ENCODE data around the gene RFC4. TPM values are rescaled to one million over a fixed set of nuclear protein-coding genes. Genes with fewer than 3 reads are reported as not detected.

Gene RFC4
- total RNA-seq, 1 experiment from 2014 or later: 59.6 TPM

DNA sequence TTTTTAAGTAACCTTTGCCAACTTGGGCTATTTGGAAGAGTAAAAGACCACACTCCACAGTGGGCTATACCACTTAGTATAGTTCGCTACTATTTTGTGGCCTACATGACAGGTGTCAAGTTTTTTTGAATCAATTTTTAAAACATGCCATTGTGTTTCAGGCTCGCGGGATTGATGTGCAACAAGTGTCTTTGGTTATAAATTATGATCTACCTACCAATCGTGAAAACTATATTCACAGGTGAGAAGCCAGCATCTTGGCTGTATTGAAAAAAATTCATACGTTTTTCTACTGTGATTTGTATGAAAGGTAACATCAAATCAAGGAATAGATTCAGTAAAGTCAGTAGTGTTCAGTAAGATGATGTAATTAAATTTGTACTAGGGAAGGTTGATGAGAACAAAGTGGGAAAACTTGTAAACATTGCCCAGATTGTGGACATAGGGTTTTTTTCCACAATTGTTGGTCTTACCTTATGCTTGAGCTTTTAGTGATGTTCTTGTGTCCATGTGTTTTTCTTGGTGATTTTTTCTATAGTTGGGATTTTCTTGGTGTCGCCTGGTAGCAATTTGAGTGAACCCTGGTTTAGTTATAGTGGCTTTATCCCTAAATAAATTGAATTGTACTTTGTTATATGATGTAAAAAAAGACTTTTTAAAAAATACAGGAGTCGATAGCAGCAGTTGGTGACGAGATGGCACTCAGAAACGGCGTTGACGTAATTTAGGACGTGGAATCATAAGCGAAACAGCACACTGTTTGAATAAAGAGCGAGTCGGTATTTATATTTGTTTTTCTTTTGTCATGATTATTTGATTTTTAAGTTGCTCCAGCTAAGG is 18.4 kb downstream of the RFC4 start:
- DNase-seq (ENCODE audit: low read depth): no peak

GRCh38 chr3:186786922-186787321 is 19.4 kb downstream of the RFC4 start:
- no peak for DNase-seq (ENCODE audit: low read depth)

DNA sequence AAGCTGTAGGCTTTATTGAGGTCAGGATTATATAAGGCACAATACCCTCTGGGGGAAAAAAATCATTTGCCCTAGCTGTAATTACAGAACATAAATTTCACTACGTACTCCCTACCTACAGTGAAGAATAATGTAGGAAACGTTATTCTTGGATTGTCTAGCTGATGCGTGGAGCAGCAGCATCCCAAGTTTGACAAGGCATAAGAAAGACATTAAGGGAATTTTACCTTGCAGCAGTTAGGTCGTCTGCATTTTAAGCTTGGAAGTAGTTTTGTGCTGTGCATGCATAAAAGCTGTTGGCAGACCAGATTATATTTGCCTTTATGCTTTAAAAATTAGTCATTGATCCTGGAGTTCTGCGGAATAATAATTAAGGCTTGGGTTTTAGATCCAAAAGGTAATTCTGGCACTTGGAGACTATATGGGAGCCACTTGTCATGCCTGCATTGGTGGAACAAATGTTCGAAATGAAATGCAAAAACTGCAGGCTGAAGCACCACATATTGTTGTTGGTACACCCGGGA is 20.7 kb downstream of the RFC4 start:
- DNase-seq (ENCODE audit: low read depth): no peak

- DNase-seq (ENCODE audit: low read depth): no peak
These were observed 21.3 kb downstream of the RFC4 start for GRCh38 chr3:186784820-186785494.

GRCh38 chr3:186783731-186784515 is 22.4 kb downstream of the RFC4 start:
- peak; percentile 64 for DNase-seq (ENCODE audit: low read depth)

- peak; percentile 85 for DNase-seq (ENCODE audit: low read depth)
These were observed 23.1 kb downstream of the RFC4 start, which contains the start of gene EIF4A2 for GRCh38 chr3:186783058-186783730. Gene EIF4A2, plus strand, starts transcription at chr3:186783577. Its CDS starts 34 bp downstream, at chr3:186783611.

- no peak for DNase-seq (ENCODE audit: low read depth)
These were observed 23.7 kb downstream of the RFC4 start for GRCh38 chr3:186782542-186783057.

GRCh38 chr3:186779204-186779603 is 27.1 kb downstream of the RFC4 start:
- no peak for DNase-seq (ENCODE audit: low read depth)

- no peak for DNase-seq (ENCODE audit: low read depth)
These were observed 30.3 kb downstream of the RFC4 start for GRCh38 chr3:186775999-186776398.

DNA sequence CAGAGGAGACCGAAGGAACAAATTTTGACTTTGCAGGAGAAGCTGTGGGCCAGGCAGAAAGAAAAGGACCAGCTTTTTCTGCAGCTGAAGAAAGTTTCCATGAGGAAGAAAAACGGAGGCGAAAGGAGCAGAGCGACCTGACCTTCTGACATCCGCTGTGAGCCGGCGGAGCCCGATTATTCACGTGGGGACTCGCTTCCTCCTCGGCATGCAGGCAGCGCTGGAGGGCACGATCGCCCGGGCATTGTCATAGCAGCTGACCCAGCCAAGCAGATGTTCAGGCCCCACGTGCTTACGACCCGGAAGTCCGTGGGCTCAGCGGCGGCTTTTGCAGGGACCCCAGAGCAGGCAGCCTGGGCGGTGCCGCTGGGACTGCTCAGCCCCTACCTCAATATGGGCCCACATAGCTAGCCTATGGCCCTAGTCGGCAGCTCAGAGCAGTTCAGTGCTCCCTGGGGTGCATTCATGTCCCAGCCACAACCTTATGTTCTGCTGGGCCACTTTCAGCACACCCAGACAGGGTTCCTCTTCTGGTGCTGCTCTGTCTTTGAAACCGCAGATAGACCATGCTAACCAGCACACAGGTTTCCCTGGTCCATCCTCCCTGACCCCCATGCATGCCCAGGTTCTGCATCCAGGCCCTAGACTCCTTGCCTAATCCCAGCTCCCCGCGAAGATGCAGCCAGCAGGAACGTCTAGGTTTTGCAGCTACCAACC is 33.4 kb downstream of the RFC4 start:
- peak; percentile 45 for DNase-seq (ENCODE audit: low read depth)

DNA sequence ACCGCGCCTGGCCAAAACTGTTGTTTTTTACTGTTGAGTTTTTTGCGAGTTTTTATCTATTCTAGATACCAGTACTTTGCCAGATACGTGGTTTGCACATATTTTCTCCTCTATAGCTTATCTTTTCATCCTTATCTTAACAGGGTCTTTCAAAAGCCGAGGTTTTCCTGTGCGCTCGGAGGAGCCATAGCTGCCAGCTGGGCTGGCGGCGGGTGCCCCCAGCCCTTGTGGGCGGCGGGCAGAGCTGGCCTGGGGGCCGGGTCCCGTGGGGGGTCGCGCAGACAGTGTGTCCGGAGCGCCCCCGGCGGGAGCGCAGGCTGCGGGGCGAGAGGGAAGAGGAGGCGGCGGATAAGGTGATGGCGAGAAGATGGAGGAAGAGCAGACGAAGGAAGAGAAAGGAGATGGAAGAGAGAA is 34.0 kb downstream of the RFC4 start:
- no peak for DNase-seq (ENCODE audit: low read depth)

- no peak for DNase-seq (ENCODE audit: low read depth)
These were observed 45.3 kb downstream of the RFC4 start for GRCh38 chr3:186760897-186761447.

GRCh38 chr3:186760141-186760833 is 46.0 kb downstream of the RFC4 start:
- DNase-seq (ENCODE audit: low read depth): no peak

- DNase-seq (ENCODE audit: low read depth): no peak
These were observed 46.9 kb downstream of the RFC4 start for GRCh38 chr3:186759231-186759930.

- no peak for DNase-seq (ENCODE audit: low read depth)
These were observed 48.5 kb downstream of the RFC4 start for GRCh38 chr3:186757686-186758220.

DNA sequence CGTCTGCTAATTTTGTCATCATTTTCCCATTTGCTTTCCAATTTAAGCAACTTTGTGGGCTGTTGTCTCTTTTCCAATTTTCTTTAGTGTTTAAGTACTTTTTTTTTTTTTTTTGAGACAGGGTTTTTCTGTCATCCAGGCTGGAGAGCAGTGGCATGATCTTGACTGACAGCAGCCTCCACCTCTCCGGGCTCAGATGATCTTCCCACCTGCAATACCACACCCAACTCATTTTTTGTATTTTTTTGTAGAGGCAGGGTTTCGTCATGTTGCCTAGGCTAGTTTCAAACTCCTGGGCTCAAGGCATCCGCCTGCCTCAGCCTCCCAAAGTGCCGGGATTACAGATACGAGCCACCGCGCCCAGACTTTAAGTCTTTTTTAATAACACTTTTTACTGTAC is 49.1 kb downstream of the RFC4 start:
- DNase-seq (ENCODE audit: low read depth): no peak

DNA sequence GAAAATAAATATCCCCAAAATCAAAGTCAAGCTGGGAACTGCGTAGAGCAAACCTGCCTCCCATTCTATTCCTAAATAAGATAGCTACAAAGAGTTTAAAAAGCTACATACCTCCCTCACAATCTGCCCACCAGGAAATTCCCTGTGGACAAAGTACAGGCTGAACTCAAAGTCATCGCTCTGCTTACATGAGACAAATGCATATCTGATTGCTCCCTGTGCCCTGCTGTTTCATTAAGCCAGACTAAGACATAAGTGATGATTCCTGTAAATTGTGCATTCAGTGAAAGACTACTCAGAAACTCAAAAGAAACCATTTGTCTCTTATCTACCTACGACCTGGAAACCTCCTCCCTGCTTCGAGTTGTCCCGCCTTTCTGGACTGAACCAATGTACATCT is 51.4 kb downstream of the RFC4 start:
- no peak for DNase-seq (ENCODE audit: low read depth)

- no peak for DNase-seq (ENCODE audit: low read depth)
These were observed 52.3 kb downstream of the RFC4 start for GRCh38 chr3:186754006-186754405.

Data from LHCN-M2 (cell line).